ENCODE measurements around the gene DHRS3.

GRCh38 chr1:12549460-12550349 lies 68.3 kb downstream of the DHRS3 start:
- no peak for TF ChIP-seq CTCF (IDR thresholded peaks at IDR 0.05; ENCODE audit: insufficient read depth, low read length, poor library complexity, severe bottlenecking)
- TF ChIP-seq EZH2phosphoT487 (conservative IDR thresholded peaks at IDR 0.05; ENCODE audit: low read length) = no peak
